Uterus (tissue), 2 donors: Measurements from ENCODE around the gene CDK19.

Experiments used
- CTCF ChIP-seq, 4 experiments: fragments of 200-600 bp in 2 of 4; fragments of 450-650 bp in 2 of 4; sonication (generic) in 2 of 4; IDR thresholded peaks; one replicate each; pipeline ENCODE4 v1.5.1; 2016 to 2019; ENCODE audit warnings: antibody characterized with exemption in 4 of 4, mild to moderate bottlenecking in 2 of 4, moderate library complexity in 1 of 4
- POLR2A ChIP-seq, 2 donors: fragments of 450-650 bp; IDR thresholded peaks; one replicate each; pipeline ENCODE4 v1.6.1; 2016; ENCODE audit warnings: antibody characterized with exemption in 2 of 2, mild to moderate bottlenecking in 1 of 2, moderate library complexity in 1 of 2

- TF ChIP-seq CTCF (IDR thresholded peaks at IDR 0.05): no peak
- no peak for TF ChIP-seq POLR2A (IDR thresholded peaks at IDR 0.05)
These were observed 43.4 kb upstream of the CDK19 start for GRCh38 chr6:110858562-110859214.
